ENCODE data around the gene TEX2. TPM values are rescaled to one million over a fixed set of nuclear protein-coding genes. Genes with fewer than 3 reads are reported as not detected.

Gene TEX2
- total and polyA plus RNA-seq, 2 of the 13 experiments (the other 11 are each of a cell fraction or from before 2014, with no cell fraction given) = 21.4 to 37.7 TPM

- POLR2A ChIA-PET = interaction anchor here (1.1 kb wide), 1 partner anchor 86 kb away, joined by 3 read pairs; no protein-coding TSS in a partner anchor
- no peak for ATAC-seq
- H3K27ac ChIP-seq (ENCODE audit: extremely low read length, insufficient read depth, low read length) = no peak overlapping the region
- TF ChIP-seq KIAA2018 (CRISPR knock-in tag; IDR thresholded peaks at IDR 0.05; ENCODE audit: borderline replicate concordance) = no peak
- TF ChIP-seq AFF4 (CRISPR knock-in tag; IDR thresholded peaks at IDR 0.05) = no peak
- TF ChIP-seq ZFAT (CRISPR knock-in tag; conservative IDR thresholded peaks at IDR 0.05) = no peak
- TF ChIP-seq YY1 (IDR thresholded peaks at IDR 0.05; ENCODE audit: insufficient read depth, insufficient replicate concordance, low read depth, low read length) = no peak
- no peak for TF ChIP-seq ZBTB4 (CRISPR knock-in tag; IDR thresholded peaks at IDR 0.05; ENCODE audit: borderline replicate concordance)
- no peak for TF ChIP-seq ZNF17 (CRISPR knock-in tag; IDR thresholded peaks at IDR 0.05)
- no peak for TF ChIP-seq MIER3 (CRISPR knock-in tag; IDR thresholded peaks at IDR 0.05; ENCODE audit: borderline replicate concordance)
Measured at GRCh38 chr17:64231567-64232141, 31.4 kb downstream of the TEX2 start.

More at GRCh38 chr17:64231567-64232141, 31.4 kb downstream of the TEX2 start:
- Histone ChIP-seq H3K4me3 (replicated peaks in 1 of 3; ENCODE audit: insufficient read depth in 1 of 3, low read depth in 2 of 3, low read length in 3 of 3) (no peak overlapping the region), H3K9me3 (ENCODE audit: low read length) (no peaks in the 10 kb centered on the region), H2AFZ (ENCODE audit: low read length) (no peak overlapping the region), H4K20me1 (ENCODE audit: insufficient read depth, low read length) (no peaks in the 10 kb centered on the region), H3K27me3 (ENCODE audit: control insufficient read depth in 1 of 2, insufficient read depth in 2 of 2, low read length in 2 of 2) (no peaks in the 10 kb centered on the region), H3K4me2 (ENCODE audit: low read depth, low read length) (no peak overlapping the region), H3K9ac (ENCODE audit: insufficient read depth, low read depth, low read length) (no peak overlapping the region), H3K36me3 (replicated peaks in 1 of 2; ENCODE audit: control insufficient read depth in 1 of 2, insufficient read depth in 2 of 2, low read length in 2 of 2) (peaks cover 3 to 5% of the 10 kb centered on the region in 2 experiments; a peak in 2 of 5 replicates), H3K79me2 (ENCODE audit: insufficient read depth, low read length) (peaks cover 57% of the 10 kb centered on the region), H3K4me1 (ENCODE audit: insufficient read depth, low read length) (no peaks in the 10 kb centered on the region)
- intact Hi-C loops (cut with micrococcal nuclease; ENCODE audit: unreplicated experiment) (no loop called here), in situ Hi-C loops (cut with HindIII; ENCODE audit: extremely low pct_ligation_motif_present, low pct_unique_long_range_greater_than_20kb) (no loop called here)
- DNase-seq (ENCODE audit: low spot score) (no peak), FAIRE-seq (no peak)
- BruUV-seq (replicated peaks) = no TSS peak
- 92% methylated on average over 6 of the region's 6 CpGs for WGBS (ENCODE audit: low lambda C conversion rate)
- CTCF ChIA-PET (ENCODE audit: low intra/inter-chr PET ratio, low total read pairs) = no interaction called here

Measured in HepG2 (cell line).